Epithelial cell of esophagus (primary cell): ENCODE measurements around the gene EGLN2.
A peak's percentile ranks its signal among the peaks of the same experiment; 100 is the strongest.

Experiments
- DNase-seq: peaks from one replicate; pipeline ENCODE4 v3.0.0; 2010; ENCODE audit warnings: low read depth
- H3K4me3 ChIP-seq: 2 replicates; pipeline ENCODE4 v1.5.1; 2011; ENCODE audit warnings: mild to moderate bottlenecking, low read length, control low read depth
- TF ChIP-seq, protein P1 (sequence below): IDR thresholded peaks from 2 replicates; pipeline ENCODE4 v1.5.1; 2011; ENCODE audit warnings: low read depth, mild to moderate bottlenecking, low read length, control low read depth, inconsistent platforms; ENCODE audit not compliant: insufficient read depth; ENCODE audit errors: missing control alignments

The EGLN2 gene

DNA sequence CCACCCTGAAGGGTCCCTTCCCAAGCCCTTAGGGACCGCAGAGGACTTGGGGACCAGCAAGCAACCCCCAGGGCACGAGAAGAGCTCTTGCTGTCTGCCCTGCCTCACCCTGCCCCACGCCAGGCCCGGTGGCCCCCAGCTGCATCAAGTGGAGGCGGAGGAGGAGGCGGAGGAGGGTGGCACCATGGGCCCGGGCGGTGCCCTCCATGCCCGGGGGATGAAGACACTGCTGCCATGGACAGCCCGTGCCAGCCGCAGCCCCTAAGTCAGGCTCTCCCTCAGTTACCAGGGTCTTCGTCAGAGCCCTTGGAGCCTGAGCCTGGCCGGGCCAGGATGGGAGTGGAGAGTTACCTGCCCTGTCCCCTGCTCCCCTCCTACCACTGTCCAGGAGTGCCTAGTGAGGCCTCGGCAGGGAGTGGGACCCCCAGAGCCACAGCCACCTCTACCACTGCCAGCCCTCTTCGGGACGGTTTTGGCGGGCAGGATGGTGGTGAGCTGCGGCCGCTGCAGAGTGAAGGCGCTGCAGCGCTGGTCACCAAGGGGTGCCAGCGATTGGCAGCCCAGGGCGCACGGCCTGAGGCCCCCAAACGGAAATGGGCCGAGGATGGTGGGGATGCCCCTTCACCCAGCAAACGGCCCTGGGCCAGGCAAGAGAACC, 1.5 kb downstream of the EGLN2 start:
- TF ChIP-seq, protein P1, sequence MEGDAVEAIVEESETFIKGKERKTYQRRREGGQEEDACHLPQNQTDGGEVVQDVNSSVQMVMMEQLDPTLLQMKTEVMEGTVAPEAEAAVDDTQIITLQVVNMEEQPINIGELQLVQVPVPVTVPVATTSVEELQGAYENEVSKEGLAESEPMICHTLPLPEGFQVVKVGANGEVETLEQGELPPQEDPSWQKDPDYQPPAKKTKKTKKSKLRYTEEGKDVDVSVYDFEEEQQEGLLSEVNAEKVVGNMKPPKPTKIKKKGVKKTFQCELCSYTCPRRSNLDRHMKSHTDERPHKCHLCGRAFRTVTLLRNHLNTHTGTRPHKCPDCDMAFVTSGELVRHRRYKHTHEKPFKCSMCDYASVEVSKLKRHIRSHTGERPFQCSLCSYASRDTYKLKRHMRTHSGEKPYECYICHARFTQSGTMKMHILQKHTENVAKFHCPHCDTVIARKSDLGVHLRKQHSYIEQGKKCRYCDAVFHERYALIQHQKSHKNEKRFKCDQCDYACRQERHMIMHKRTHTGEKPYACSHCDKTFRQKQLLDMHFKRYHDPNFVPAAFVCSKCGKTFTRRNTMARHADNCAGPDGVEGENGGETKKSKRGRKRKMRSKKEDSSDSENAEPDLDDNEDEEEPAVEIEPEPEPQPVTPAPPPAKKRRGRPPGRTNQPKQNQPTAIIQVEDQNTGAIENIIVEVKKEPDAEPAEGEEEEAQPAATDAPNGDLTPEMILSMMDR: no peak
- peak overlapping the region; percentile 79 for H3K4me3 ChIP-seq
- DNase-seq: no peak

DNA sequence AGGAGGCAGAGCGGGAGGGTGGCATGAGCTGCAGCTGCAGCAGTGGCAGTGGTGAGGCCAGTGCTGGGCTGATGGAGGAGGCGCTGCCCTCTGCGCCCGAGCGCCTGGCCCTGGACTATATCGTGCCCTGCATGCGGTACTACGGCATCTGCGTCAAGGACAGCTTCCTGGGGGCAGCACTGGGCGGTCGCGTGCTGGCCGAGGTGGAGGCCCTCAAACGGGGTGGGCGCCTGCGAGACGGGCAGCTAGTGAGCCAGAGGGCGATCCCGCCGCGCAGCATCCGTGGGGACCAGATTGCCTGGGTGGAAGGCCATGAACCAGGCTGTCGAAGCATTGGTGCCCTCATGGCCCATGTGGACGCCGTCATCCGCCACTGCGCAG, 2.0 kb downstream of the EGLN2 start:
- TF ChIP-seq, protein P1: no peak
- H3K4me3 ChIP-seq: no peak overlapping the region
- DNase-seq: no peak

DNA sequence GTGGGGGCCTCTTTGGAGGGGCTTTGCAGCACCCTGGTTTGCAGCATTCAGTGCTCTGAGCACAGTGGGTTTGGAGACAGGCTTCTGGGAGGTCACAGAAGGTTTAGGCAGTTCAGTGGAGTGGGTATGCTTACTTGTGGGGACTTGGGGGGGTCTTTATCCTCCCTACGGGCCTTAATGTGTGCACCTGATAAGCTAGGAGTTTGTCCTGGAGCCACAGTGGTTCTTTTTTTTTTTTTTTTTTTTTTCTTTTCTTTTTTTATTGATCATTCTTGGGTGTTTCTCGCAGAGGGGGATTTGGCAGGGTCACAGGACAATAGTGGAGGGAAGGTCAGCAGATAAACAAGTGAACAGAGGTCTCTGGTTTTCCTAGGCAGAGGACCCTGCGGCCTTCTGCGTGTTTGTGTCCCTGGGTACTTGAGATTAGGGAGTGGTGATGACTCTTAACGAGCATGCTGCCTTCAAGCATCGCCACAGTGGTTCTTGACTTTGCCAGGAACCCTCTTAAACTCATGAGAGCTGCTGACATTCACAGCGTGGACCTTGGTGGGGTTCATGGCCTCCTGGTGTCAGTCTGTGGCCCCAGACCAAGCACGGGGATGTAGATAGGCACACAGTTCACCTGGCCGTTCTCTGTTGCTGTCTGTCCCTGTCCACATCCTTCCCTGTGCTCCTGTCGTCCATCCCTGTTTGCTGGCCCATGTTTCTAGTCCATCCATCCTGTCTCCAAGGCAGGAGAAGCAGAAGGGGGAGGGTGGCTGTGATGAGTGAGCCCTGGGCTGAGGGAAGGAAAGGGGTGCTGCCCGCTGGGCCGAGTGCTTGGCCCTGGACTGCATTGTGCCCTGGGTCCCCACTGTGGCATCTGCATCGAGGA, 2.7 kb downstream of the EGLN2 start:
- TF ChIP-seq, protein P1: no peak
- no peak overlapping the region for H3K4me3 ChIP-seq
- no peak for DNase-seq

DNA sequence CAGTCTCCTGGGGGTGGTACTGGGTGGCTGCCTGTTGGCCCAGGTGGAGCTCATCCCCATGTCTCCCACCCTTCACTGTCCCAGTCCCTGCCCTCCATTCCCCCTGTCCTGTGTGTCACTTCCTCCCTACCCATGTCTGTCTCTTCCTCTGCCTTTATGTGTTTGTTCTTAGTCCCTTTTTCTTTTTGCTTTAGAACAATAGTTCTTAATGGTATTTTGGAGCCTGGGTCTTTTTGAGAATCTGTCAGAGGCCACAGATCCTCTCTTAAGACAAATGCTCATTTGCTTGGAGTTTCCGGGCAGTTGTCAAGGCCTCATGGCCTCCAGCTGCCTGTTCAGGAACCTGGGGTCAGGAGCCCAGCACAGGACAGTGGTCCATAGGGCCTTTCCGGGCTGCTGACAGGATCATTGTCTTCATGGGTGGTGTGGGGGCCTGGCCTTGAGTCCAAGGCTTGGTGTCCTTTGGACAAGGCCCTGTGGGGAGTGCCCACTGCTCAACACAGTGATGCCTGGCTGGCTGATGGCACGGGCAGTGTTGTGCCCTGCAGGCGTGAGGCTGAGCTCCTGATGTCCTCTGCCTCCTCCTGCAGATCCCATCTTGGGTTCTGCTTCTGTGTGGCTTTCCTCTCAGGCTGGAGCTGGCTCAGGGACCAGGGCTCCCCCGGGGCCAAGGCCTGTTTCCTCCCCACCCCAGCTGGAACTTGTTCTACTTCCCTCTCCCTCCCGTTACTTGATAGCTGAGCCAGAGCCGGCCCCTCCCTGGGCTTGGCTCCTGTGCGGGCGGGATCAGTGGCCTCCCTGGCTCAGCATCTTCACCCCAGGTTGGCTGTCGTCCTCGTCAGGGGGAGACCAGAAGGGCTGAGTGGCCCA, 3.5 kb downstream of the EGLN2 start:
- H3K4me3 ChIP-seq: no peak overlapping the region
- TF ChIP-seq, protein P1: no peak
- DNase-seq: peak; percentile 30

DNA sequence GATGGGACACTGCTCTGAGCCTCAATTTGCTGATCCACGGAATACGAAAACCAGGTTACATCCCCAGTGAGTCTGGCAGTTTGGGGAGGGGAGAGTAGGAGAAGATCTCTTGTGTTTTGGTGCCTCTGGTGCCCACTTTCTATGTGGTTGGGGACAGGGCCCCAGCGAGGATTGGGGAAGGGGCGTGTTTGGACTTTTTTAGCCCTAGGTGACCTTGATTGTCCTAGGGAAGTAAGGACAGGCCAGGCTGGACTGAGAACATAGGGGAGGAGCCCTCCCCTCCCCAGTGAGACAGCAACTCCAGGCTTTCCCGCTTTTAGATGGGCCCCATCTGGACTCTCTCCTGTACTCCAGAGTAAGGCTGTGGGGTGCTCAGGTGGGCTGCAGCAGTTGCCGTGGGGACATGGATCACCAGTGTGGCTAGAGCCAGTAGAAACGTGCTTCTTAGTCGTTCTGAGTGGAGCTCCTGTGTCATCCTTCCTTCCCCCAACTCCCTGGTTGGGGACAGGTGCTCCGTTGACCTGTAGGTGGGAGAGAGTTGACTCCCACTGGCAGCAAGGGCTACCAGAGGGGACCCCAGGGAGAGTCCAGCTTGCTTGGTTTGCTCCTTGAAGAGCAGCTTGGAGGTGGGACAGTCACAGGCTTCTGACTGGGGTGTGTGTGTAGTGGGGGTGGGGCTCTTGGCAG, 4.3 kb downstream of the EGLN2 start:
- H3K4me3 ChIP-seq: no peak overlapping the region
- TF ChIP-seq, protein P1: no peak
- DNase-seq: no peak

DNA sequence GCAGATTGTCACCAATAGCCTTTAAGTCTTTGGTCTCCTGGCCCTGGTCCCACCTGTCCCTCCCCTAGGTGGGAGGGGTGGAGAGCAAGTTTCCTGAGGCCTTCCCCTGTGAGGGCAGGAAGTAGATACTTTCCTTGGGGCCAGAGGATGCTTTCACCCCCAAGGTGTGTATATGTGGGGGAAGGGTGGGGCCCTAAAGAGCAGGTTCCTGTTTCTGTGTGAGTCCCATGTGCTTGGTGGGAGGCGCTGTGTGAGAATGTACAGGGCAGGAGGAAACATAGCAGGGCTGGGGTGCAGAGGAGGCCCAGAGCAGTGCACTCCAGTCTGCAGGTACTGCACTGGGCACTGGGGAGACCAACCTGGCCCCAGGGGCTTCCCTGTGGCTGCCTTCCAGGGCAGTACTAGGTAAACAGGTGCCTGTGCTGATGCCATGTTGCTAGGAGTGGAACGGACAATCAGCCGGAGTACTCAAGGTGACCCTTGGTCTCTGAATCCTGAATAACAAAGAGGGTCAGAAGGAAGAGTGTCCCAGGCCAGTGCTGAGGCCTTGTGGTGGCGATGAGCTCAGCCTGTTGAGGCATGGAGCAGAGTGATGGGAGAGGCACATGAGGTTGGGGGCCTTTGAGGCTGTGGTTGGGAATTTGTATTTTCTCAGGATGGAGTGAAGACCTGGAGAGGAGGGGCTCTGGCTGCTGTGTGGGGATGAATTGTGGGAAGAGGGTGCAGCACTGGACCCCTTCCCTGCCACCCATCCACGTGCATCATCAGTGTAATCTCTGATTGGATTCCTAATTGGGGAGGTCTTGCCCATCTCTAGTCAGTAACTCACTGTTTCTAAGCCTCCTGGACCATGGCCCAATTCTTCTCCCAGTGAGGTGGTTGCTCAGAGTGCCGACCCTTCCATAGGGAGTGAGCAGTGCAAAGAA, 5.1 kb downstream of the EGLN2 start:
- H3K4me3 ChIP-seq: no peak overlapping the region
- TF ChIP-seq, protein P1: peak; percentile 1
- no peak for DNase-seq
